Epithelial cell of proximal tubule (primary cell): Measurements from ENCODE around the gene KPNA5. TPM values are rescaled to one million over a fixed set of nuclear protein-coding genes. Genes with fewer than 3 reads are reported as not detected.

Experiments
- DNase-seq: peaks from one replicate; pipeline ENCODE4 v3.0.0-alpha.2; 2011; ENCODE audit warnings: low read depth
- H3K4me3 ChIP-seq: 2 replicates; pipeline ENCODE4 v1.5.1; 2011; ENCODE audit warnings: low read depth, mild to moderate bottlenecking, low read length
- total RNA-seq: library from RNA; depleted of rRNA; stranded (reverse); fragments of >200 nt; gene quantifications from 2 replicates; pipeline ENCODE4 v1.2.3, GENCODE V29; 2015
- TF ChIP-seq, protein P1 (sequence below): conservative IDR thresholded peaks from 2 replicates; pipeline ENCODE4 v1.5.1; 2012; ENCODE audit warnings: low read depth, mild to moderate bottlenecking, low read length

Gene KPNA5
- total RNA-seq = 2.5 and 2.9 TPM in 2 replicates

DNA sequence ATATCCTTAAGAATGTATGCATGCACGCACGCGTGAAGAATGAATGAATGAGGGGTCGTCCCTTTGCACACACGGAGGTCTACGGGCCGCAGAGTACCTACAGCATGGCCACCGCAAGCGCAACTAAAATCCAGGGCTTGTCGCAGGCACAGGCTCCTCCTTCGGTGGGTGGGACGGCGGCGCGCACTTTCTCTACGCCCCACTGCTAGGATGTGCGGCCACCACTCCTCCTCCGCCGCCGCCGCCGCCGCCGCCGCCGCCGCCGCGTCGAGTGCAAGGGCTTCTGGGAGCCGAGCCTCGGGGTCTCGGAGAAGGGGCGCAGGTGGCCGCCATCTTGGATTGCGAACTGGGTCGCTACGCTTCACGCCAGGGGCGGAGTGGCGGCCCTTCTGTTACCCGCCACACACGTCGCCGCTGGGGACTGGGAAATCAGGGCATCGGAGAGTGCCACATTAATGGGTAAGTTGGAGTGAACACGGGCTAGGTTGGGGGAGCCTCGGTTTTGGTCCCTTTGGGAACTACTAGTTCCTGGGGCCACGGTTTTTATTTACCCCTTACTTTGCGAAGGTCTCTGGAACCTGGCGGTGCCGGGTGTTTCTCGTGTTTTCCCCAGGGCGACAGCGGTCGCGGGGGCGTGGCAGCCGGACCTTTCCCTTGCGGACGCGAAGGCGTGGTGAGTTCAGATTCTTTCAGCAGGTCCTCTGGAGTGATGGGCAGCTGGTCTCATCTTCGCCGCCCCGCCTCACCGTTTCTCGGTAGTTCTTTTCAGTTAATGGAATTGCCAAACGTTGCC lies at the start of gene KPNA5:
KPNA5 (plus strand) TSS at position 332 of the 793 bp plus-strand sequence; CDS start at position 456, 124 bp downstream.
- H3K4me3 ChIP-seq = peak within 1 kb of the TSS; percentile 65
- TF ChIP-seq, protein P1, sequence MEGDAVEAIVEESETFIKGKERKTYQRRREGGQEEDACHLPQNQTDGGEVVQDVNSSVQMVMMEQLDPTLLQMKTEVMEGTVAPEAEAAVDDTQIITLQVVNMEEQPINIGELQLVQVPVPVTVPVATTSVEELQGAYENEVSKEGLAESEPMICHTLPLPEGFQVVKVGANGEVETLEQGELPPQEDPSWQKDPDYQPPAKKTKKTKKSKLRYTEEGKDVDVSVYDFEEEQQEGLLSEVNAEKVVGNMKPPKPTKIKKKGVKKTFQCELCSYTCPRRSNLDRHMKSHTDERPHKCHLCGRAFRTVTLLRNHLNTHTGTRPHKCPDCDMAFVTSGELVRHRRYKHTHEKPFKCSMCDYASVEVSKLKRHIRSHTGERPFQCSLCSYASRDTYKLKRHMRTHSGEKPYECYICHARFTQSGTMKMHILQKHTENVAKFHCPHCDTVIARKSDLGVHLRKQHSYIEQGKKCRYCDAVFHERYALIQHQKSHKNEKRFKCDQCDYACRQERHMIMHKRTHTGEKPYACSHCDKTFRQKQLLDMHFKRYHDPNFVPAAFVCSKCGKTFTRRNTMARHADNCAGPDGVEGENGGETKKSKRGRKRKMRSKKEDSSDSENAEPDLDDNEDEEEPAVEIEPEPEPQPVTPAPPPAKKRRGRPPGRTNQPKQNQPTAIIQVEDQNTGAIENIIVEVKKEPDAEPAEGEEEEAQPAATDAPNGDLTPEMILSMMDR = no peak
- no peak for DNase-seq

GRCh38 chr6:116631379-116631990 lies 49.5 kb upstream of the KPNA5 start:
- TF ChIP-seq, protein P1 = no peak
- H3K4me3 ChIP-seq = no peak overlapping the region
- no peak for DNase-seq

DNA sequence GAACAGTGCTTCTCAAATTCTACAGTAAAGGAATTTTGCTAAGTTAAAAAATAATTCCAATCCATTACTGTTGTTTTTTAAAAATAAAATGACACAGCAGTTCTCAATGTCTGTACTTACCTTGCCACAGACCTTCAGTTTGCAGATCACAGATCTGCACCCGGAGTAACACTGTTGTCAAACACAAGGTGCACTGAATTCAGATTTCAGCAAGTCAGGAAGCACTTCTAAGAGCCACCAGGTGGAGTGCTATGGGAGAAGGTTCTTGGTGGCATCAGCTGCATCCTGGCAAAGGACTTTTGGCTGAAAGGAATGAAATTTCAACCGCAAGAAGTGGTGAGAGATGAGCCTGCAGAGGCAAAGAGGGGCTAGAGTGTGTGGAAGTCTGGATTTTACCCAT lies 47.3 kb upstream of the KPNA5 start:
- TF ChIP-seq, protein P1 = peak; percentile 50
- no peak overlapping the region for H3K4me3 ChIP-seq
- no peak for DNase-seq

- TF ChIP-seq, protein P1 = no peak
- DNase-seq = no peak
- H3K4me3 ChIP-seq = no peak overlapping the region
Observed at GRCh38 chr6:116648156-116648555, 32.9 kb upstream of the KPNA5 start.

- DNase-seq = no peak
- H3K4me3 ChIP-seq = no peak overlapping the region
- TF ChIP-seq, protein P1 = no peak
Observed at GRCh38 chr6:116649129-116649528, 31.9 kb upstream of the KPNA5 start.

DNA sequence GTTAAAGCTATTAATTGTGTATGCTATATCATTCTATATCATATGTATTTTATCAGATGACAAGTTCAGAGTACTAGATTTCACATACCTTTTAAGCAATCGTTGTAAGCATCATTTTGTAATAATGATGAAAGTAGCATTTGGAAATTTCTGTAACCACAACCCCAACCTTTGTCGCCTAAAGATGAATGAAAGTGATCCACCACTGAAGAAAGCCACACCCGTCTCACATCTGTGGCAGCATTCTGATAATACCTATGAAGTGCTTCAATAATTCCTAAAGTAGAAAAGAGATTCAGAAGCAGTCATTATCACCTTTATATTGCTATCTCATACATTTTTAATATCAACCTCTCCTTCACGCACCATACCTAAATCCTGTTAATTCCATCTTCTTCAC lies 29.1 kb upstream of the KPNA5 start:
- TF ChIP-seq, protein P1 = no peak
- no peak for DNase-seq
- no peak overlapping the region for H3K4me3 ChIP-seq
